Esophagus squamous epithelium (tissue), 4 donors: ENCODE results near the gene FGFRL1.

Source experiments
- CTCF ChIP-seq, 6 experiments: fragments of 450-650 bp in 4 of 6; fragments of 200-600 bp in 2 of 6; sonication (generic) in 2 of 6; IDR thresholded peaks; one replicate each; pipeline ENCODE4 v1.5.1; 2016 to 2019; ENCODE audit warnings: antibody characterized with exemption in 6 of 6, mild to moderate bottlenecking in 4 of 6, moderate library complexity in 4 of 6
- POLR2A ChIP-seq, 4 donors: fragments of 450-650 bp; IDR thresholded peaks; one replicate each; pipeline ENCODE4 v1.6.1; 2017; ENCODE audit warnings: antibody characterized with exemption in 4 of 4, mild to moderate bottlenecking in 4 of 4, moderate library complexity in 3 of 4

DNA sequence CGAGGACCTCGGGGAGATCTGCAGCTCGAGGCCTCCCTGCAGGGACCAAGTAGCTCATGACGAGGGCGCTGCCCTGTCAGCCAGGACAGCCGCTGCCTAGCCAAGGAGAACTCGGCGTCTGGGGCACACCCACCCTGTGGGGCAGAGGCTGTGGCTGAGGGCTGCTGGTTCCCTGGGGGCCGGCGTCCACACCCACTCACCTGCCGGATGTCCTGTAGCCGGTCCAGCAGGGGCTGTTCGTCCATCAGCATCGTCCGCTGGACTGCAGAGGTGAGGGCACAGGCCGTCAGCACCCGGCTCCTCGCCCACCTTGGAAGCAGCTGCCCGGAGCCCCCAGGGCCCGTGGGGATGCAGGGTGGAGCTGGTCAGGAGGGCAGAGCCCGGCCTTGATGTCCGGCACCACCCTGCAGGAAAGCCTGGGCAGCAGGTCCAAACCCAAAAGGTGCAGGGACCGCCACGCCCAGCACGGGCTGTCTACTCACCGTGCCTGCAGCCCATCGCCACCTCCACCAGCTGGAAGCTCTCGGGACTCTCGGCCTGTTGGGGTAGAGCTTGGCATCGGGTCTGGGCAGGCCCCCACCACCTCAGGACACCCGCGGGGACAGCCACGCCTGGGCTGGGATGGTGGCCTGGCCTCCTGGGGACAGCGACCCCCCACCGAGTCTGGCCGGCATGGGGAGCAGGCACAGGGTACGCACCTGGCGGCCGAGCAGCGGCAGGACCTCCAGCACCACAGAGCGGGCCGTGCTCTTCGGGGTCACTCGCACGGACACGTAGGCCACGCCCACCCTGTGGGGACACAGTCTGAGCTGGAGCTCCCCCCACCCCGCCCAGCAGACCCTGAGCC, 44.9 kb upstream of the FGFRL1 start:
- TF ChIP-seq CTCF (IDR thresholded peaks at IDR 0.05) (no peak), POLR2A (IDR thresholded peaks at IDR 0.05) (no peak)
